HG02943 (cell line): ENCODE data around the gene HMGCL.

Experiments used
- ATAC-seq: cut with Tn5 transposase; IDR thresholded peaks from one replicate; pipeline ENCODE4 v1.9.1; 2021; ENCODE audit warnings: mild to moderate bottlenecking, low read depth, moderate library complexity; ENCODE audit not compliant: unreplicated experiment

HMGCL gene

GRCh38 chr1:23779826-23780371 is 45.3 kb downstream of the HMGCL start:
- ATAC-seq: no peak

GRCh38 chr1:23777979-23778814 is 47.0 kb downstream of the HMGCL start, which contains the start of gene PITHD1:
PITHD1 (plus strand) TSS chr1:23778418; CDS start chr1:23778516, 98 bp downstream.
- ATAC-seq: no peak

GRCh38 chr1:23776217-23776616 is 49.0 kb downstream of the HMGCL start:
- no peak for ATAC-seq

- ATAC-seq: no peak
Observed at GRCh38 chr1:23774174-23774880, 50.9 kb downstream of the HMGCL start.

- ATAC-seq: no peak
Observed at GRCh38 chr1:23772854-23773242, 52.4 kb downstream of the HMGCL start.

- ATAC-seq: no peak
Observed at GRCh38 chr1:23772049-23772853, 53.0 kb downstream of the HMGCL start.

GRCh38 chr1:23768733-23769132 is 56.5 kb downstream of the HMGCL start:
- ATAC-seq: no peak

GRCh38 chr1:23763041-23763577 is 62.1 kb downstream of the HMGCL start:
- ATAC-seq: no peak

GRCh38 chr1:23759277-23759676 is 66.0 kb downstream of the HMGCL start:
- no peak for ATAC-seq

- no peak for ATAC-seq
Observed at GRCh38 chr1:23757812-23758211, 67.4 kb downstream of the HMGCL start.

GRCh38 chr1:23756676-23757075 is 68.6 kb downstream of the HMGCL start:
- ATAC-seq: no peak

- ATAC-seq: no peak
Observed at GRCh38 chr1:23752909-23753308, 72.3 kb downstream of the HMGCL start.
